TTC549 (cell line): ENCODE measurements around the gene LRP1-AS.

ENCODE experiments used
- FAIRE-seq: peaks from 2 replicates; lab custom pipeline; 2012; peaks lifted over from hg19 to GRCh38; lab: Jason Lieb, UNC

The LRP1-AS gene

GRCh38 chr12:57158665-57159064 lies 11.2 kb upstream of the LRP1-AS start:
- FAIRE-seq, result no peak

GRCh38 chr12:57158186-57158585 lies 10.8 kb upstream of the LRP1-AS start:
- FAIRE-seq, result no peak

- FAIRE-seq, result no peak
Measured at GRCh38 chr12:57157588-57158173, 10.3 kb upstream of the LRP1-AS start.

GRCh38 chr12:57156701-57157403 lies 9.4 kb upstream of the LRP1-AS start:
- no peak for FAIRE-seq

GRCh38 chr12:57154804-57155434 lies 7.5 kb upstream of the LRP1-AS start:
- no peak for FAIRE-seq

- no peak for FAIRE-seq
Measured at GRCh38 chr12:57154076-57154475, 6.7 kb upstream of the LRP1-AS start.

GRCh38 chr12:57153415-57153997 lies 6.1 kb upstream of the LRP1-AS start:
- no peak for FAIRE-seq

GRCh38 chr12:57152639-57153038 lies 5.2 kb upstream of the LRP1-AS start:
- no peak for FAIRE-seq

- no peak for FAIRE-seq
Measured at GRCh38 chr12:57151741-57152630, 4.6 kb upstream of the LRP1-AS start.

- FAIRE-seq, result no peak
Measured at GRCh38 chr12:57150400-57151000, 3.1 kb upstream of the LRP1-AS start.

GRCh38 chr12:57149245-57149900 lies 2.0 kb upstream of the LRP1-AS start:
- FAIRE-seq, result no peak

- no peak for FAIRE-seq
Measured at GRCh38 chr12:57148469-57149244, 1.2 kb upstream of the LRP1-AS start.

- no peak for FAIRE-seq
Measured at GRCh38 chr12:57146092-57146491, 1.3 kb downstream of the LRP1-AS start.

- no peak for FAIRE-seq
Measured at GRCh38 chr12:57145460-57146059, 1.9 kb downstream of the LRP1-AS start.

GRCh38 chr12:57143454-57143853 lies 4.0 kb downstream of the LRP1-AS start:
- FAIRE-seq, result no peak

- no peak for FAIRE-seq
Measured at GRCh38 chr12:57142727-57143126, 4.7 kb downstream of the LRP1-AS start.

GRCh38 chr12:57142121-57142520 lies 5.3 kb downstream of the LRP1-AS start:
- no peak for FAIRE-seq

GRCh38 chr12:57141249-57141648 lies 6.2 kb downstream of the LRP1-AS start:
- no peak for FAIRE-seq

- FAIRE-seq, result no peak
Measured at GRCh38 chr12:57139796-57140649, 7.4 kb downstream of the LRP1-AS start.
